Measurements from ENCODE around the gene COL4A3.
A peak's percentile ranks its signal among the peaks of the same experiment; 100 is the strongest.
"Not testable (repeated sequence)": the region's sequence is repeated elsewhere in the genome, so short reads cannot be mapped to it uniquely, and the experiment has no call there.

Gene COL4A3

GRCh38 chr2:227161947-227162346 lies 2.5 kb upstream of the COL4A3 start:
- Histone ChIP-seq H3K4me1 (ENCODE audit: control insufficient read depth in 1 of 2, insufficient read depth in 2 of 2, low read length in 2 of 2) (peaks cover 0 to 17% of the 10 kb centered on the region in 2 donors), H3K27ac (ENCODE audit: low read length) (no peak overlapping the region), H3K27me3 (ENCODE audit: low read depth, low read length) (peaks cover 25% of the 10 kb centered on the region), H3K9me3 (ENCODE audit: control insufficient read depth in 1 of 2, low read length in 2 of 2) (peaks cover 0 to 5% of the 10 kb centered on the region in 2 donors), H3K4me3 (ENCODE audit: low read depth in 1 of 2, low read length in 2 of 2) (no peak overlapping the region), H3K36me3 (ENCODE audit: control insufficient read depth in 1 of 2, insufficient read depth in 2 of 2, low read length in 2 of 2) (no peaks in the 10 kb centered on the region)

- Histone ChIP-seq H3K4me1 (ENCODE audit: control insufficient read depth in 1 of 2, insufficient read depth in 2 of 2, low read length in 2 of 2) (peaks cover 0 to 17% of the 10 kb centered on the region in 2 donors), H3K27ac (ENCODE audit: low read length) (no peak overlapping the region), H3K36me3 (ENCODE audit: control insufficient read depth in 1 of 2, insufficient read depth in 2 of 2, low read length in 2 of 2) (no peaks in the 10 kb centered on the region), H3K27me3 (ENCODE audit: low read depth, low read length) (peaks cover 25% of the 10 kb centered on the region), H3K4me3 (ENCODE audit: low read depth in 1 of 2, low read length in 2 of 2) (peak overlapping the region; percentile 38 to 70), H3K9me3 (ENCODE audit: control insufficient read depth in 1 of 2, low read length in 2 of 2) (peaks cover 0 to 7% of the 10 kb centered on the region in 2 donors)
Measured at GRCh38 chr2:227163485-227163997, 883 bp upstream of the COL4A3 start.

GRCh38 chr2:227164763-227165291 lies 403 bp downstream of the COL4A3 start:
- H3K4me3 ChIP-seq (ENCODE audit: low read depth in 1 of 2, low read length in 2 of 2) = peak overlapping the region in 1 of 2 donors; percentile 70
- peaks cover 0 to 17% of the 10 kb centered on the region in 2 donors for H3K4me1 ChIP-seq (ENCODE audit: control insufficient read depth in 1 of 2, insufficient read depth in 2 of 2, low read length in 2 of 2)
- H3K36me3 ChIP-seq (ENCODE audit: control insufficient read depth in 1 of 2, insufficient read depth in 2 of 2, low read length in 2 of 2) = no peaks in the 10 kb centered on the region
- H3K27me3 ChIP-seq (ENCODE audit: low read depth, low read length) = peaks cover 25% of the 10 kb centered on the region
- H3K27ac ChIP-seq (ENCODE audit: low read length) = no peak overlapping the region
- peaks cover 0 to 7% of the 10 kb centered on the region in 2 donors for H3K9me3 ChIP-seq (ENCODE audit: control insufficient read depth in 1 of 2, low read length in 2 of 2)

- not testable (repeated sequence) for H3K4me1 ChIP-seq (ENCODE audit: control insufficient read depth in 1 of 2, insufficient read depth in 2 of 2, low read length in 2 of 2); H3K9me3 ChIP-seq (ENCODE audit: control insufficient read depth in 1 of 2, low read length in 2 of 2); H3K27me3 ChIP-seq (ENCODE audit: low read depth, low read length); H3K27ac ChIP-seq (ENCODE audit: low read length); H3K4me3 ChIP-seq (ENCODE audit: low read depth in 1 of 2, low read length in 2 of 2); H3K36me3 ChIP-seq (ENCODE audit: control insufficient read depth in 1 of 2, insufficient read depth in 2 of 2, low read length in 2 of 2)
Measured at GRCh38 chr2:227171779-227172178, 7.4 kb downstream of the COL4A3 start.

- no peaks in the 10 kb centered on the region for H3K27me3 ChIP-seq (ENCODE audit: low read depth, low read length)
- no peaks in the 10 kb centered on the region for H3K36me3 ChIP-seq (ENCODE audit: control insufficient read depth in 1 of 2, insufficient read depth in 2 of 2, low read length in 2 of 2)
- no peak overlapping the region for H3K4me3 ChIP-seq (ENCODE audit: low read depth in 1 of 2, low read length in 2 of 2)
- no peak overlapping the region for H3K27ac ChIP-seq (ENCODE audit: low read length)
- no peaks in the 10 kb centered on the region for H3K4me1 ChIP-seq (ENCODE audit: control insufficient read depth in 1 of 2, insufficient read depth in 2 of 2, low read length in 2 of 2)
- H3K9me3 ChIP-seq (ENCODE audit: control insufficient read depth in 1 of 2, low read length in 2 of 2) = no peaks in the 10 kb centered on the region
Measured at GRCh38 chr2:227177592-227178336, 13.3 kb downstream of the COL4A3 start.

- Histone ChIP-seq H3K27me3 (ENCODE audit: low read depth, low read length) (no peaks in the 10 kb centered on the region), H3K36me3 (ENCODE audit: control insufficient read depth in 1 of 2, insufficient read depth in 2 of 2, low read length in 2 of 2) (no peaks in the 10 kb centered on the region), H3K4me3 (ENCODE audit: low read depth in 1 of 2, low read length in 2 of 2) (no peak overlapping the region), H3K27ac (ENCODE audit: low read length) (no peak overlapping the region), H3K9me3 (ENCODE audit: control insufficient read depth in 1 of 2, low read length in 2 of 2) (no peaks in the 10 kb centered on the region), H3K4me1 (ENCODE audit: control insufficient read depth in 1 of 2, insufficient read depth in 2 of 2, low read length in 2 of 2) (no peaks in the 10 kb centered on the region)
Measured at GRCh38 chr2:227179988-227180685, 15.7 kb downstream of the COL4A3 start.

GRCh38 chr2:227180770-227181169 lies 16.3 kb downstream of the COL4A3 start:
- Histone ChIP-seq H3K27ac (ENCODE audit: low read length) (no peak overlapping the region), H3K4me1 (ENCODE audit: control insufficient read depth in 1 of 2, insufficient read depth in 2 of 2, low read length in 2 of 2) (no peaks in the 10 kb centered on the region), H3K36me3 (ENCODE audit: control insufficient read depth in 1 of 2, insufficient read depth in 2 of 2, low read length in 2 of 2) (no peaks in the 10 kb centered on the region), H3K27me3 (ENCODE audit: low read depth, low read length) (no peaks in the 10 kb centered on the region), H3K9me3 (ENCODE audit: control insufficient read depth in 1 of 2, low read length in 2 of 2) (no peaks in the 10 kb centered on the region), H3K4me3 (ENCODE audit: low read depth in 1 of 2, low read length in 2 of 2) (no peak overlapping the region)

GRCh38 chr2:227182765-227183164 lies 18.3 kb downstream of the COL4A3 start:
- Histone ChIP-seq H3K4me1 (ENCODE audit: control insufficient read depth in 1 of 2, insufficient read depth in 2 of 2, low read length in 2 of 2) (no peaks in the 10 kb centered on the region), H3K27me3 (ENCODE audit: low read depth, low read length) (no peaks in the 10 kb centered on the region), H3K27ac (ENCODE audit: low read length) (no peak overlapping the region), H3K36me3 (ENCODE audit: control insufficient read depth in 1 of 2, insufficient read depth in 2 of 2, low read length in 2 of 2) (no peaks in the 10 kb centered on the region), H3K4me3 (ENCODE audit: low read depth in 1 of 2, low read length in 2 of 2) (no peak overlapping the region), H3K9me3 (ENCODE audit: control insufficient read depth in 1 of 2, low read length in 2 of 2) (no peaks in the 10 kb centered on the region)

- H3K36me3 ChIP-seq (ENCODE audit: control insufficient read depth in 1 of 2, insufficient read depth in 2 of 2, low read length in 2 of 2) = no peaks in the 10 kb centered on the region
- no peaks in the 10 kb centered on the region for H3K9me3 ChIP-seq (ENCODE audit: control insufficient read depth in 1 of 2, low read length in 2 of 2)
- H3K4me3 ChIP-seq (ENCODE audit: low read depth in 1 of 2, low read length in 2 of 2) = no peak overlapping the region
- no peaks in the 10 kb centered on the region for H3K27me3 ChIP-seq (ENCODE audit: low read depth, low read length)
- no peak overlapping the region for H3K27ac ChIP-seq (ENCODE audit: low read length)
- H3K4me1 ChIP-seq (ENCODE audit: control insufficient read depth in 1 of 2, insufficient read depth in 2 of 2, low read length in 2 of 2) = no peaks in the 10 kb centered on the region
Measured at GRCh38 chr2:227183657-227184367, 19.4 kb downstream of the COL4A3 start.

GRCh38 chr2:227185615-227186232 lies 21.3 kb downstream of the COL4A3 start:
- H3K4me3 ChIP-seq (ENCODE audit: low read depth in 1 of 2, low read length in 2 of 2) = no peak overlapping the region
- no peaks in the 10 kb centered on the region for H3K9me3 ChIP-seq (ENCODE audit: control insufficient read depth in 1 of 2, low read length in 2 of 2)
- no peak overlapping the region for H3K27ac ChIP-seq (ENCODE audit: low read length)
- no peaks in the 10 kb centered on the region for H3K4me1 ChIP-seq (ENCODE audit: control insufficient read depth in 1 of 2, insufficient read depth in 2 of 2, low read length in 2 of 2)
- H3K27me3 ChIP-seq (ENCODE audit: low read depth, low read length) = no peaks in the 10 kb centered on the region
- H3K36me3 ChIP-seq (ENCODE audit: control insufficient read depth in 1 of 2, insufficient read depth in 2 of 2, low read length in 2 of 2) = no peaks in the 10 kb centered on the region

- Histone ChIP-seq H3K9me3 (ENCODE audit: control insufficient read depth in 1 of 2, low read length in 2 of 2) (no peaks in the 10 kb centered on the region), H3K4me1 (ENCODE audit: control insufficient read depth in 1 of 2, insufficient read depth in 2 of 2, low read length in 2 of 2) (no peaks in the 10 kb centered on the region), H3K27ac (ENCODE audit: low read length) (no peak overlapping the region), H3K36me3 (ENCODE audit: control insufficient read depth in 1 of 2, insufficient read depth in 2 of 2, low read length in 2 of 2) (no peaks in the 10 kb centered on the region), H3K4me3 (ENCODE audit: low read depth in 1 of 2, low read length in 2 of 2) (no peak overlapping the region), H3K27me3 (ENCODE audit: low read depth, low read length) (no peaks in the 10 kb centered on the region)
Measured at GRCh38 chr2:227186751-227187150, 22.3 kb downstream of the COL4A3 start.
